ENCODE measurements around the gene KCNAB1.

- TF ChIP-seq CTCF (IDR thresholded peaks at IDR 0.05): no peak
- no peak for TF ChIP-seq EP300 (IDR thresholded peaks at IDR 0.05)
- no peak for TF ChIP-seq POLR2A (IDR thresholded peaks at IDR 0.05)
Measured at GRCh38 chr3:156478891-156479290, 358.5 kb downstream of the KCNAB1 start.

Data from tibial nerve (tissue), 4 donors.